Keratinocyte (primary cell): ENCODE measurements around the gene A1BG. TPM values are rescaled to one million over a fixed set of nuclear protein-coding genes. Genes with fewer than 3 reads are reported as not detected.

Experiments used
- DNase-seq: peaks from one replicate; pipeline ENCODE4 v3.0.0-alpha.2; 2011; ENCODE audit warnings: low read depth, missing footprints, low spot score
- FAIRE-seq: peaks from 2 replicates; lab custom pipeline; 2011; peaks lifted over from hg19 to GRCh38; lab: Jason Lieb, UNC
- H2AFZ ChIP-seq: 2 replicates; pipeline ENCODE4 v1.6.0; 2012; ENCODE audit warnings: low read length, control low read depth, inconsistent platforms; ENCODE audit not compliant: control insufficient read depth
- H3K27ac ChIP-seq: 2 replicates; pipeline ENCODE4 v1.5.1; 2011; ENCODE audit warnings: low read length; ENCODE audit not compliant: control insufficient read depth, insufficient read depth
- H3K27me3 ChIP-seq: 3 replicates; pipeline ENCODE4 v1.6.0; 2011; ENCODE audit warnings: low read length; ENCODE audit not compliant: control insufficient read depth, insufficient read depth; ENCODE audit errors: extremely low read depth
- H3K36me3 ChIP-seq, 2 experiments: 2 replicates in 1 of 2; 3 replicates in 1 of 2; pipeline ENCODE4 v1.5.1; 2011; ENCODE audit warnings: low read length in 2 of 2, mild to moderate bottlenecking in 1 of 2; ENCODE audit not compliant: control insufficient read depth in 2 of 2, insufficient read depth in 2 of 2; ENCODE audit errors: extremely low read depth in 1 of 2
- H3K4me1 ChIP-seq: 3 replicates; pipeline ENCODE4 v1.5.1; 2011; ENCODE audit warnings: low read length; ENCODE audit not compliant: control insufficient read depth, insufficient read depth; ENCODE audit errors: extremely low read depth
- H3K4me2 ChIP-seq: 3 replicates; pipeline ENCODE4 v1.6.0; 2011; ENCODE audit warnings: low read depth, low read length; ENCODE audit not compliant: control insufficient read depth, insufficient read depth; ENCODE audit errors: extremely low read depth
- H3K4me3 ChIP-seq, 3 experiments: fragments of 200-600 bp in 1 of 3; sonication (generic) in 1 of 3; 2 replicates in 2 of 3; 3 replicates in 1 of 3; pipeline ENCODE4 v1.5.1; 2011 to 2016; ENCODE audit warnings: low read length in 3 of 3, mild to moderate bottlenecking in 3 of 3, control low read depth in 2 of 3, inconsistent platforms in 1 of 3, low read depth in 1 of 3, mixed read lengths in 1 of 3, mixed run types in 1 of 3, moderate library complexity in 1 of 3; ENCODE audit not compliant: control insufficient read depth in 2 of 3, insufficient read depth in 2 of 3; ENCODE audit errors: extremely low read depth in 1 of 3
- H3K79me2 ChIP-seq: 2 replicates; pipeline ENCODE4 v1.6.0; 2012; ENCODE audit warnings: low read length; ENCODE audit not compliant: control insufficient read depth, insufficient read depth
- H3K9ac ChIP-seq: 3 replicates; pipeline ENCODE4 v1.6.0; 2011; ENCODE audit warnings: low read length; ENCODE audit not compliant: control insufficient read depth, insufficient read depth; ENCODE audit errors: extremely low read depth
- H3K9me1 ChIP-seq: 3 replicates; pipeline ENCODE4 v1.6.0; 2011; ENCODE audit warnings: low read length; ENCODE audit not compliant: control insufficient read depth, insufficient read depth; ENCODE audit errors: extremely low read depth
- H3K9me3 ChIP-seq: 2 replicates; pipeline ENCODE4 v1.5.1; 2012; ENCODE audit warnings: low read depth, low read length; ENCODE audit not compliant: control insufficient read depth
- H4K20me1 ChIP-seq: 3 replicates; pipeline ENCODE4 v1.6.0; 2011; ENCODE audit warnings: low read length; ENCODE audit not compliant: control insufficient read depth, insufficient read depth; ENCODE audit errors: extremely low read depth
- EZH2 ChIP-seq: IDR thresholded peaks from one replicate; pipeline ENCODE4 v1.6.1; 2012; ENCODE audit warnings: inconsistent platforms, mild to moderate bottlenecking, low read length, moderate library complexity
- dilution Hi-C: fragments of 300-500 bp; cut with MboI; formaldehyde crosslinking; loops from one replicate; pipeline ENCODE4 v1.7.0; 2020; ENCODE audit warnings: low sequenced_read_pairs; ENCODE audit not compliant: extremely low pct_ligation_motif_present
- polyA plus RNA-seq, 5 experiments: library from polyadenylated mRNA; depleted of rRNA in 3 of 5; stranded (reverse) in 3 of 5; stranded (forward) in 1 of 5; unstranded in 1 of 5; fragments of >200 nt; gene quantifications; 1 replicate in 1 of 5; 2 replicates in 3 of 5; 3 replicates in 1 of 5; pipeline versions ENCODE4 v1.2.1 to v1.2.3, GENCODE V29; 2011 to 2012; ENCODE audit warnings: missing spikeins in 2 of 5, low read depth in 1 of 5, low replicate concordance in 1 of 5
- TF ChIP-seq, protein P1 (sequence below), 3 experiments: IDR thresholded peaks in 1 of 3; conservative IDR thresholded peaks in 1 of 3; optimal IDR thresholded peaks in 1 of 3; 2 replicates in 2 of 3; 3 replicates in 1 of 3; pipeline versions ENCODE3 to v1.5.1; 2011; ENCODE audit warnings: low read length in 3 of 3, mild to moderate bottlenecking in 3 of 3, moderate library complexity in 2 of 3, control low read depth in 1 of 3, inconsistent platforms in 1 of 3; ENCODE audit not compliant: insufficient read depth in 2 of 3; ENCODE audit errors: extremely low read depth in 1 of 3

A1BG gene
- polyA plus RNA-seq, 1 donor (not counting 4 experiments of a cell fraction or from before 2014, with no cell fraction given), result 1.4 TPM

DNA sequence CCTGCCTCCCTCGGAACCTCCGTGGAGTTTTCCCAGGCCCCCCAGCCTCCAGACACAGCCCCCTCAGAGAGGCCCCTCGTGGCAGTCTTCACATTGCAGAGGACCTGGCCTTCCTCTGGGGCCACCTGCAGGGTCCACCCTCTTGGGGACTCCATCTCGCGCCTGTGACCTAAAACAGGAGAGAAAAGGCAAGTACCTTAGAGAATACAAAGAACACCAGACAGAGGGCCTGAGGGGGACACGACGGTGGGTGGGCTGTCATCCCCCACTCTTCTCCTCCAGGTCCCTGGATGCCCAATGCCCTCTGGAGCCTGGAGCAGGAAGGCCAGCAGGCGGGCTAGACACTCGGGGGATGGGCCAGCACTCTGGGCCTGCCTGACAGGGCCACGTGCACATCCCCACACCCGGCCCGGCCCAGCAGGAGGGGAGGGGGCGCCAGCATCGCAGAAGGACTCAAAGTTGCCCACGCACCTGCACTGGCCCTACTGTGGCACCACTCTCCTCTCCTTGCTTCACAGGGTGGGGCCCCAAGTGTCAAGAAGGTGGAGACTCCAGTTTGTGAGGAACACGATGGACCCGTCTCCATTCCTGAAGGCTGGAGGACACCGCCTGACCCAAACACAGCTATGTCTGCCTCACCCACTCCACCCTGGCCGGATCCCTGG is 4.3 kb upstream of the A1BG start:
- H3K4me2 ChIP-seq, result no peak overlapping the region
- H3K4me3 ChIP-seq, result no peak overlapping the region
- H3K36me3 ChIP-seq, result no peaks in the 10 kb centered on the region
- no peaks in the 10 kb centered on the region for H4K20me1 ChIP-seq
- dilution Hi-C loops, result no loop called here
- TF ChIP-seq EZH2, result no peak
- TF ChIP-seq, protein P1, sequence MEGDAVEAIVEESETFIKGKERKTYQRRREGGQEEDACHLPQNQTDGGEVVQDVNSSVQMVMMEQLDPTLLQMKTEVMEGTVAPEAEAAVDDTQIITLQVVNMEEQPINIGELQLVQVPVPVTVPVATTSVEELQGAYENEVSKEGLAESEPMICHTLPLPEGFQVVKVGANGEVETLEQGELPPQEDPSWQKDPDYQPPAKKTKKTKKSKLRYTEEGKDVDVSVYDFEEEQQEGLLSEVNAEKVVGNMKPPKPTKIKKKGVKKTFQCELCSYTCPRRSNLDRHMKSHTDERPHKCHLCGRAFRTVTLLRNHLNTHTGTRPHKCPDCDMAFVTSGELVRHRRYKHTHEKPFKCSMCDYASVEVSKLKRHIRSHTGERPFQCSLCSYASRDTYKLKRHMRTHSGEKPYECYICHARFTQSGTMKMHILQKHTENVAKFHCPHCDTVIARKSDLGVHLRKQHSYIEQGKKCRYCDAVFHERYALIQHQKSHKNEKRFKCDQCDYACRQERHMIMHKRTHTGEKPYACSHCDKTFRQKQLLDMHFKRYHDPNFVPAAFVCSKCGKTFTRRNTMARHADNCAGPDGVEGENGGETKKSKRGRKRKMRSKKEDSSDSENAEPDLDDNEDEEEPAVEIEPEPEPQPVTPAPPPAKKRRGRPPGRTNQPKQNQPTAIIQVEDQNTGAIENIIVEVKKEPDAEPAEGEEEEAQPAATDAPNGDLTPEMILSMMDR (optimal IDR thresholded peaks at IDR 0.05 in 1 of 3, IDR thresholded peaks at IDR 0.05 in 1 of 3, conservative IDR thresholded peaks at IDR 0.05 in 1 of 3; ENCODE audit: extremely low read depth in 1 of 3, insufficient read depth in 2 of 3, low read length in 3 of 3), result no peak
- DNase-seq (no peak), FAIRE-seq (no peak)
- no peak overlapping the region for H3K9ac ChIP-seq
- no peaks in the 10 kb centered on the region for H3K79me2 ChIP-seq
- peaks cover 18% of the 10 kb centered on the region for H3K27me3 ChIP-seq
- H3K9me1 ChIP-seq, result no peaks in the 10 kb centered on the region
- no peak overlapping the region for H3K27ac ChIP-seq
- no peak overlapping the region for H2AFZ ChIP-seq
- H3K4me1 ChIP-seq, result peaks cover 7% of the 10 kb centered on the region
- H3K9me3 ChIP-seq, result peaks cover 3% of the 10 kb centered on the region

DNA sequence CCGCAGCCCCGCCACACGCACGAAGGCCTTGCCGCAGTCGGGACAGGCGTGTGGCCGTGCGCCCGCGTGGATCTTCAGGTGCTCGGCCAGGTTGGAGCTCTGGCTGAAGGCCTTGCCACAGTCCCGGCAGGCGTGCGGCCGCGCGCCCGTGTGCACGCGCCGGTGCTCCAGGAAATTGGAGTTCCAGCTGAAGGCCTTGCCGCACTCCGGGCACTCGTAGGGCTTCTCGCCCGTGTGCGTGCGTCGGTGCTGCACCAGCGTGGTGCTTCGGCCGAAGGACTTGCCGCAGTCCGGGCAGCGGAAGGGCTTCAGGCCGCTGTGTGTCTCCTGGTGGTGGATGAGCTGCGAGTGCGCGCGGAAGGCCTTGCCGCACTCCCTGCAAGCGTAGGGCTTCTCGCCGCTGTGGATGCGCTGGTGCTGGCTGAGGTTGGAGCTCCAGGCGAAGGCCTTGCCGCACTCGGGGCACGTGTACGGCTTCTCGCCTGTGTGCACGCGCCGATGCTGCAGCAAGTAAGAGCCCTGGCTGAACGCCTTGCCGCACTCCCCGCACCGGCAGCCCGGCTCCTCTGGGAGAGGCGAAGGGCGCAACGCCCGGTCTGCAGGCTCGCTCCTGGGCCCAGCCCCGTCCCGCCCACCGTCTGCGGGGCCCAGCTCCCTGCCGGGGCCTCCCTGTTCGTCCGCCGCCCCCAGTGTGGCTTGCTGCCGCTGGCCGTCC is 3.6 kb upstream of the A1BG start:
- H3K4me1 ChIP-seq, result peaks cover 5% of the 10 kb centered on the region
- DNase-seq (no peak), FAIRE-seq (no peak)
- no peak overlapping the region for H3K9ac ChIP-seq
- H3K4me3 ChIP-seq, result no peak overlapping the region
- no peak overlapping the region for H2AFZ ChIP-seq
- H3K79me2 ChIP-seq, result no peaks in the 10 kb centered on the region
- dilution Hi-C loops, result no loop called here
- peaks cover 18% of the 10 kb centered on the region for H3K27me3 ChIP-seq
- no peak for TF ChIP-seq EZH2
- TF ChIP-seq, protein P1 (optimal IDR thresholded peaks at IDR 0.05 in 1 of 3, IDR thresholded peaks at IDR 0.05 in 1 of 3, conservative IDR thresholded peaks at IDR 0.05 in 1 of 3; ENCODE audit: extremely low read depth in 1 of 3, insufficient read depth in 2 of 3, low read length in 3 of 3), result no peak
- H3K36me3 ChIP-seq, result no peaks in the 10 kb centered on the region
- H3K27ac ChIP-seq, result no peak overlapping the region
- peaks cover 3% of the 10 kb centered on the region for H3K9me3 ChIP-seq
- no peaks in the 10 kb centered on the region for H3K9me1 ChIP-seq
- no peaks in the 10 kb centered on the region for H4K20me1 ChIP-seq
- no peak overlapping the region for H3K4me2 ChIP-seq
